K562 (cell line): ENCODE measurements around the gene ORAI3. TPM values are rescaled to one million over a fixed set of nuclear protein-coding genes. Genes with fewer than 3 reads are reported as not detected.

ENCODE experiments used
- CREB1 ChIP-seq, 2 experiments: sonication (generic) in 1 of 2; formaldehyde crosslinking in 1 of 2; IDR thresholded peaks; 2 replicates each; pipeline versions ENCODE4 v1.6.1 to v1.8.0; 2012 to 2022; ENCODE audit warnings: inconsistent platforms in 1 of 2, mild to moderate bottlenecking in 1 of 2, missing genetic modification reagents in 1 of 2, moderate library complexity in 1 of 2
- FOXM1 ChIP-seq, 2 experiments: fragments of 450-650 bp in 1 of 2; sonication (generic) in 1 of 2; formaldehyde crosslinking in 1 of 2; IDR thresholded peaks; 2 replicates each; pipeline versions ENCODE4 v1.6.1 to v1.9.0; 2017 to 2022; ENCODE audit warnings: low read depth in 2 of 2, mild to moderate bottlenecking in 2 of 2, missing genetic modification reagents in 1 of 2, moderate library complexity in 1 of 2
- HDAC1 ChIP-seq, 2 experiments: fragments of 450-650 bp; IDR thresholded peaks; 2 replicates each; pipeline ENCODE4 v1.6.1; 2016 to 2017; ENCODE audit warnings: inconsistent platforms in 1 of 2, mild to moderate bottlenecking in 1 of 2, moderate library complexity in 1 of 2
- HDAC3 ChIP-seq: fragments of 450-650 bp; IDR thresholded peaks from 2 replicates; pipeline ENCODE4 v1.6.1; 2018; ENCODE audit warnings: borderline replicate concordance, mild to moderate bottlenecking, moderate library complexity; ENCODE audit not compliant: partially characterized antibody
- L3MBTL2 ChIP-seq: fragments of 450-650 bp; IDR thresholded peaks from 2 replicates; pipeline ENCODE4 v1.6.1; 2016; ENCODE audit warnings: mild to moderate bottlenecking, moderate library complexity
- MTA1 ChIP-seq: fragments of 450-650 bp; IDR thresholded peaks from 2 replicates; pipeline ENCODE4 v1.6.1; 2017; ENCODE audit warnings: borderline replicate concordance
- NR3C1 ChIP-seq: sonication (generic); formaldehyde crosslinking; IDR thresholded peaks from 2 replicates; pipeline ENCODE4 v1.8.1; 2022; ENCODE audit warnings: missing genetic modification reagents
- OTX1 ChIP-seq: fragments of 450-650 bp; formaldehyde crosslinking; IDR thresholded peaks from 2 replicates; pipeline ENCODE4 v1.4.0; 2022; ENCODE audit warnings: mild to moderate bottlenecking
- PCBP2 ChIP-seq: fragments of 200-400 bp; formaldehyde crosslinking; IDR thresholded peaks from 2 replicates; pipeline ENCODE4 v1.6.1; 2018; ENCODE audit warnings: low read length, low read depth, mild to moderate bottlenecking, moderate library complexity; ENCODE audit not compliant: poor library complexity, severe bottlenecking
- POLR2A ChIP-seq: fragments of 450-650 bp; conservative IDR thresholded peaks from 2 replicates; pipeline ENCODE4 v1.6.1; 2016
- PREB ChIP-seq: sonication (generic); formaldehyde crosslinking; IDR thresholded peaks from 2 replicates; pipeline ENCODE4 v1.8.1; 2023; ENCODE audit warnings: mild to moderate bottlenecking, missing genetic modification reagents
- PTTG1 ChIP-seq: fragments of 450-650 bp; IDR thresholded peaks from 2 replicates; pipeline ENCODE4 v1.6.1; 2016; ENCODE audit warnings: low read depth, mild to moderate bottlenecking, missing genetic modification characterization, missing compliant biosample characterization
- RCOR1 ChIP-seq, 2 experiments: IDR thresholded peaks; 2 replicates each; pipeline ENCODE4 v1.6.1; 2012; ENCODE audit warnings: low read depth in 2 of 2, low read length in 2 of 2, borderline replicate concordance in 1 of 2, improper control_type of control experiment in 1 of 2
- RHOXF2B ChIP-seq: fragments of 250-450 bp; sonication (Bioruptor Pico); conservative IDR thresholded peaks from 2 replicates; pipeline ENCODE4 v1.5.1; 2021
- SAFB2 ChIP-seq: fragments of 200-400 bp; formaldehyde crosslinking; IDR thresholded peaks from 2 replicates; pipeline ENCODE4 v1.6.1; 2018; ENCODE audit warnings: borderline replicate concordance, low read length, low read depth, moderate library complexity; ENCODE audit not compliant: severe bottlenecking
- SETDB1 ChIP-seq: IDR thresholded peaks from one replicate; pipeline ENCODE4 v1.6.1; 2012; ENCODE audit warnings: low read length, control low read depth, inconsistent platforms
- SMAD3 ChIP-seq: fragments of 450-650 bp; formaldehyde crosslinking; conservative IDR thresholded peaks from 2 replicates; pipeline ENCODE4 v1.4.0; 2020; ENCODE audit warnings: mild to moderate bottlenecking
- TBP ChIP-seq: optimal IDR thresholded peaks from 2 replicates; pipeline ENCODE3; 2011; ENCODE audit warnings: low read depth, low read length, improper control_type of control experiment
- TCF7L2 ChIP-seq: fragments of 150-350 bp; IDR thresholded peaks from 2 replicates; pipeline ENCODE4 v1.6.1; 2016; ENCODE audit warnings: low read depth, mild to moderate bottlenecking, low read length, moderate library complexity
- THRB ChIP-seq: fragments of 450-650 bp; formaldehyde crosslinking; conservative IDR thresholded peaks from 2 replicates; pipeline ENCODE4 v1.4.0; 2022; ENCODE audit warnings: mild to moderate bottlenecking, missing genetic modification characterization
- ZNF282 ChIP-seq: sonication (generic); formaldehyde crosslinking; IDR thresholded peaks from 2 replicates; pipeline ENCODE4 v1.8.1; 2023; ENCODE audit warnings: missing genetic modification reagents
- ZNF644 ChIP-seq: fragments of 200-800 bp; sonication (Bioruptor generic); IDR thresholded peaks from 2 replicates; pipeline ENCODE4 v1.6.1; 2016; ENCODE audit warnings: low read depth, missing genetic modification characterization, missing compliant biosample characterization
- polyA plus RNA-seq, 8 experiments: library from polyadenylated mRNA; depleted of rRNA in 4 of 8; stranded (reverse) in 5 of 8; unstranded in 3 of 8; fragments of >200 nt; fragmentation: Nextera tagmentation in 2 of 8; fragmentation: Illumina TruSeq in 1 of 8; extraction: Ambion mirVana in 2 of 8; extraction: Trizol in 1 of 8; gene quantifications; 2 replicates each; pipeline versions ENCODE4 v1.2.1 to v1.2.3, GENCODE V29; 2011 to 2014; ENCODE audit warnings: inconsistent platforms in 1 of 8, missing spikeins in 1 of 8
- total RNA-seq, 7 experiments: library from RNA; depleted of rRNA in 6 of 7; stranded (reverse); fragments of >200 nt in 6 of 7; fragmentation: Illumina TruSeq in 2 of 7; extraction: Trizol in 2 of 7; gene quantifications; 2 replicates each; pipeline versions ENCODE4 v1.2.1 to v1.2.3, GENCODE V29; 2011 to 2021; ENCODE audit warnings: low replicate concordance in 1 of 7
- TF ChIP-seq, protein P1 (sequence below): fragments of 450-650 bp; IDR thresholded peaks from 2 replicates; pipeline ENCODE4 v1.6.1; 2016; ENCODE audit warnings: mild to moderate bottlenecking

The ORAI3 gene
- total and polyA plus RNA-seq, 9 of the 15 experiments (the other 6 are each of a cell fraction or from before 2014, with no cell fraction given), result 4.9 to 23.3 (median 14.1) TPM

DNA sequence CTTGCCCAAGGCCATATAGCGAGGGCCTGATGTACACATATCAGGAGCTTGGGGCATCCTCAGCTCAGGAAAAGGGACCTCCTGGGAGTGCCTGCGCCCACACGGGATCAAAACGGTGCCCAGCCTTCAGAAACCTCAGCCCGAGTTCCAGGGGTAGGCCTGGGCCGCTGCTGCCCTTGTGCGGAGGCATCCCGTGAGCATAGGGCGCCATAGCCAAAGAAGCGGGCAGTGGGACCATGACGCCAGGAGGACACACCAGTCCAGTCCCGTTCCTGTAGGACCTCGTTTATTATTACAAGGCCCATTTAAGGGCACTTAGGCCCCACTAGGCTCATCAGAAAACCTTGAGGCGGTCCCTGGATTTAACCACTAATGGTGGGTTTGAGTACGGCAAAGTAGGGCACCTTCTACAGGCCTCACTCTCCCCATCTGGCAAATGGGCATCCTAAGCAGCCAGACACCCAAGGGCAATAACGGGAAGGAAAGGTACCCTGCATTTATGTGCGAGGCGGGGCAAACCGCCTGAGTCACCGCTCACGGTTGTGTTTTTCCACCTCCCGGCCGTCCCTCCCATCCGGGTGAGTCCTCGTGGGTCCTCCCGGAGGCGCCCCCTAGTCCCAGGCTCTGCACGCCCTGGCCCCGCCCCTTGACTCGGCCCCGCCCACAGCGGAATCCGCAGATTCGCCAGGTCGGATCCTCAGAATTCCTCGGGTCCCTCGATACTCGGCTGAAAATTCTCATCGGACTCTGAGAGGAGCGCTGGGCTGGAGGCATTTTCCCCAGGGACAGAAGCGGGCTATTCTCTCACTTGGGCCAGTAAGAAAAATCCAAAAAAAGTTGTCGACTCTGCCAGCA lies 8.0 kb downstream of the ORAI3 start (continued):
- no peak for TF ChIP-seq TBP
- TF ChIP-seq POLR2A, result peak; percentile 6
- TF ChIP-seq CREB1 (IDR thresholded peaks at IDR 0.05), result no peak
- TF ChIP-seq CREB1 (CRISPR knock-in tag; IDR thresholded peaks at IDR 0.05), result no peak
- peak; percentile 43; the same call in 1 of the 2 replicates for TF ChIP-seq OTX1 (CRISPR knock-in tag)
- no peak for TF ChIP-seq MTA1
- peak; percentile 72 for TF ChIP-seq HDAC3
- peak; percentile 41; the same call in 1 of the 2 replicates for TF ChIP-seq L3MBTL2
- no peak for TF ChIP-seq PTTG1 (tag)
- no peak for TF ChIP-seq NR3C1 (CRISPR knock-in tag)
- no peak for TF ChIP-seq SMAD3 (CRISPR knock-in tag)
- TF ChIP-seq, protein P1, sequence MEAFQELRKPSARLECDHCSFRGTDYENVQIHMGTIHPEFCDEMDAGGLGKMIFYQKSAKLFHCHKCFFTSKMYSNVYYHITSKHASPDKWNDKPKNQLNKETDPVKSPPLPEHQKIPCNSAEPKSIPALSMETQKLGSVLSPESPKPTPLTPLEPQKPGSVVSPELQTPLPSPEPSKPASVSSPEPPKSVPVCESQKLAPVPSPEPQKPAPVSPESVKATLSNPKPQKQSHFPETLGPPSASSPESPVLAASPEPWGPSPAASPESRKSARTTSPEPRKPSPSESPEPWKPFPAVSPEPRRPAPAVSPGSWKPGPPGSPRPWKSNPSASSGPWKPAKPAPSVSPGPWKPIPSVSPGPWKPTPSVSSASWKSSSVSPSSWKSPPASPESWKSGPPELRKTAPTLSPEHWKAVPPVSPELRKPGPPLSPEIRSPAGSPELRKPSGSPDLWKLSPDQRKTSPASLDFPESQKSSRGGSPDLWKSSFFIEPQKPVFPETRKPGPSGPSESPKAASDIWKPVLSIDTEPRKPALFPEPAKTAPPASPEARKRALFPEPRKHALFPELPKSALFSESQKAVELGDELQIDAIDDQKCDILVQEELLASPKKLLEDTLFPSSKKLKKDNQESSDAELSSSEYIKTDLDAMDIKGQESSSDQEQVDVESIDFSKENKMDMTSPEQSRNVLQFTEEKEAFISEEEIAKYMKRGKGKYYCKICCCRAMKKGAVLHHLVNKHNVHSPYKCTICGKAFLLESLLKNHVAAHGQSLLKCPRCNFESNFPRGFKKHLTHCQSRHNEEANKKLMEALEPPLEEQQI, result no peak
- TF ChIP-seq SETDB1, result no peak
- TF ChIP-seq PREB (CRISPR knock-in tag), result peak; percentile 90
- 0 out of 2 replicates have a peak, but pooled peaks have one; percentile 66 for TF ChIP-seq RHOXF2B (CRISPR knock-in tag)
- peak; percentile 76 to 94; a peak in 3 of 4 replicates for TF ChIP-seq RCOR1 (IDR thresholded peaks at IDR 0.05; ENCODE audit: borderline replicate concordance in 1 of 2, low read depth in 2 of 2, low read length in 2 of 2)
- TF ChIP-seq TCF7L2, result no peak
- TF ChIP-seq HDAC1 (IDR thresholded peaks at IDR 0.05), result peak in 1 of 2 experiments; percentile 57; a peak in 2 of 4 replicates
- TF ChIP-seq ZNF282 (CRISPR knock-in tag), result no peak
- TF ChIP-seq SAFB2, result no peak
- TF ChIP-seq THRB (CRISPR knock-in tag), result no peak
- no peak for TF ChIP-seq ZNF644 (tag)
- no peak for TF ChIP-seq PCBP2
- no peak for TF ChIP-seq FOXM1 (IDR thresholded peaks at IDR 0.05; ENCODE audit: low read depth)
- no peak; the same call in 1 of the 2 replicates for TF ChIP-seq FOXM1 (CRISPR knock-in tag; IDR thresholded peaks at IDR 0.05; ENCODE audit: low read depth)
